T-cell (primary cell): Measurements from ENCODE around the gene BMF. TPM values are rescaled to one million over a fixed set of nuclear protein-coding genes. Genes with fewer than 3 reads are reported as not detected.
A peak's percentile ranks its signal among the peaks of the same experiment; 100 is the strongest.

Source experiments
- ATAC-seq, 4 experiments: fragments of 200-7000 bp in 3 of 4; fragments of 150-1000 bp in 1 of 4; cut with Tn5 transposase; replicated peaks in 1 of 4; 1 replicate in 3 of 4; 2 replicates in 1 of 4; pipeline ENCODE4 v1.10.0; 2021; ENCODE audit warnings: moderate library complexity in 3 of 4, mild to moderate bottlenecking in 2 of 4, moderate number of reproducible peaks in 1 of 4
- CTCF ChIA-PET, 2 donors: fragments of 300-600 bp; sonication (Branson Sonifier 250); formaldehyde crosslinking; loops; one replicate each; lab custom pipeline; 2022; ENCODE audit warnings: antibody characterized with exemption in 2 of 2; lab: Charles Lee
- POLR2A ChIA-PET, 2 donors: fragments of 300-600 bp; sonication (Branson Sonifier 250); formaldehyde crosslinking; loops; one replicate each; lab custom pipeline; 2022; ENCODE audit warnings: antibody characterized with exemption in 2 of 2; lab: Charles Lee
- DNase-seq, 35 experiments: peaks; one replicate each; pipeline versions ENCODE4 v3.0.0 to v3.0.0-alpha.2; 2013 to 2023
- H3K27ac ChIP-seq: one replicate; pipeline ENCODE4 v1.5.1; 2013; ENCODE audit warnings: low read length
- H3K27me3 ChIP-seq, 2 experiments: replicated peaks in 1 of 2; 1 replicate in 1 of 2; 2 replicates in 1 of 2; pipeline versions ENCODE4 v1.6.1 to v1.7.0; 2013; ENCODE audit warnings: low read length in 1 of 2, mixed read lengths in 1 of 2; ENCODE audit not compliant: control insufficient read depth in 2 of 2, insufficient read depth in 2 of 2; ENCODE audit errors: extremely low read depth in 1 of 2
- H3K36me3 ChIP-seq, 2 donors: 1 replicate in 1 of 2; 2 replicates in 1 of 2; pipeline versions ENCODE4 v1.6.1 to v1.7.0; 2013; ENCODE audit warnings: low read length in 1 of 2; ENCODE audit not compliant: control insufficient read depth in 2 of 2, insufficient read depth in 1 of 2; ENCODE audit errors: extremely low read depth in 1 of 2
- H3K4me1 ChIP-seq, 2 experiments: 1 replicate in 1 of 2; 2 replicates in 1 of 2; pipeline versions ENCODE4 v1.6.1 to v1.7.0; 2013; ENCODE audit warnings: low read length in 2 of 2, mixed read lengths in 1 of 2; ENCODE audit not compliant: insufficient read depth in 2 of 2, control insufficient read depth in 1 of 2; ENCODE audit errors: extremely low read depth in 1 of 2
- H3K4me3 ChIP-seq, 2 donors: 1 replicate in 1 of 2; 2 replicates in 1 of 2; pipeline versions ENCODE4 v1.5.1 to v1.7.0; 2013; ENCODE audit warnings: mild to moderate bottlenecking in 2 of 2, low read length in 1 of 2, moderate library complexity in 1 of 2; ENCODE audit not compliant: control insufficient read depth in 1 of 2; ENCODE audit errors: extremely low read depth in 1 of 2
- H3K9me3 ChIP-seq: 2 replicates; pipeline ENCODE4 v1.7.0; 2013
- H3K27ac Mint-ChIP-seq, 2 donors: one replicate each; pipeline ENCODE4 v1.8.0; 2020 to 2021; ENCODE audit warnings: mild to moderate bottlenecking in 2 of 2, mixed read lengths in 2 of 2
- H3K27me3 Mint-ChIP-seq, 2 donors: one replicate each; pipeline ENCODE4 v1.8.0; 2021 to 2022; ENCODE audit warnings: mixed read lengths in 2 of 2
- H3K36me3 Mint-ChIP-seq: one replicate; pipeline ENCODE4 v1.8.0; 2021; ENCODE audit warnings: mixed read lengths
- H3K4me1 Mint-ChIP-seq, 3 donors: one replicate each; pipeline ENCODE4 v1.8.0; 2020 to 2022; ENCODE audit warnings: mixed read lengths in 3 of 3, mild to moderate bottlenecking in 1 of 3
- H3K4me3 Mint-ChIP-seq, 3 donors: one replicate each; pipeline ENCODE4 v1.8.0; 2020 to 2022; ENCODE audit warnings: mild to moderate bottlenecking in 3 of 3, mixed read lengths in 3 of 3, moderate library complexity in 3 of 3
- H3K9me3 Mint-ChIP-seq, 3 donors: one replicate each; pipeline ENCODE4 v1.8.0; 2020 to 2022; ENCODE audit warnings: mixed read lengths in 3 of 3
- WGBS: methylation state at CpG from one replicate; pipeline ENCODE4 v1.1.5; 2013; ENCODE audit warnings: missing lambda C conversion rate; ENCODE audit not compliant: insufficient coverage; 5-methylcytosine and 5-hydroxymethylcytosine counted together
- total RNA-seq, 35 experiments: library from RNA in 6 of 35; stranded (reverse) in 6 of 35; fragments of 120-200 nt in 1 of 35; gene quantifications; one replicate each; pipeline versions ENCODE4 v1.2.1 to v1.2.4 and lab custom pipeline; 2013 to 2026

The BMF gene
- total RNA-seq, 5 donors from 2014 or later (not counting 1 experiment from before 2014, with no cell fraction given): 6.6 to 46.7 (median 42.4) TPM

DNA sequence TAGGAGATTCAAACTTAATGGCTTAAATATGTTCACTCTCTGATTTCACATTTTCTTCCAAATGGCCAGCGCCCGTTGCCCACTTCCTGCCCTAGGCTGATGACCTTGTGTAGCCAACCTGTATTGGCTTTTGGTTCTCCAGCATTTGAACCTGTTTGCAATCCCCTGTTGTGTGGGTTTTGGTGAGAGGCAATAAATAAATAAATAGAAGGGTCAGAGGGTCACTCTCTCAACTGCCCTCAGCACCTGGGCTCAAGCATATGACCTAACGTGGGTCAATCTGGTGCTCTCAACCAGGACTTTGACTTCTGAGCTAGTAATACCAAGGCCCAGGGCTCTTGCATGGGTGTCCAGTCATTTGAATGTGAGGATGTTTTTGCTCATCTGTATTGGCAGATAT lies 67.9 kb downstream of the BMF start:
- Mint-ChIP-seq H3K4me1 (peaks cover 53 to 70% (median 59%) of the 10 kb centered on the region in 3 donors), H3K27me3 (no peaks in the 10 kb centered on the region), H3K4me3 (peak overlapping the region; percentile 96 to 100 (median 99)), H3K27ac (peak overlapping the region; percentile 69 to 74), H3K36me3 (peaks cover 20% of the 10 kb centered on the region), H3K9me3 (no peaks in the 10 kb centered on the region)
- no peak overlapping the region for H3K4me3 ChIP-seq
- no peaks in the 10 kb centered on the region for H3K27me3 ChIP-seq
- no peak overlapping the region for H3K27ac ChIP-seq
- no peak for DNase-seq
- no peak for ATAC-seq
- POLR2A ChIA-PET: interaction anchor here in 1 of 2 donors (0.5 kb wide), 1 partner anchor 235 kb away, joined by 3 read pairs; no protein-coding TSS in a partner anchor
- CTCF ChIA-PET: interaction anchor here (0.6 to 1.9 kb wide), 5 partner anchors 152 to 1790 kb away, joined by 3 to 10 read pairs (median 4); no protein-coding TSS in a partner anchor
- peaks cover 0 to 19% of the 10 kb centered on the region in 2 donors for H3K36me3 ChIP-seq
- no peaks in the 10 kb centered on the region for H3K9me3 ChIP-seq
- no CpG with 5 or more reads among the region's 3 CpGs for WGBS
- peaks cover 16 to 37% of the 10 kb centered on the region in 2 experiments for H3K4me1 ChIP-seq

DNA sequence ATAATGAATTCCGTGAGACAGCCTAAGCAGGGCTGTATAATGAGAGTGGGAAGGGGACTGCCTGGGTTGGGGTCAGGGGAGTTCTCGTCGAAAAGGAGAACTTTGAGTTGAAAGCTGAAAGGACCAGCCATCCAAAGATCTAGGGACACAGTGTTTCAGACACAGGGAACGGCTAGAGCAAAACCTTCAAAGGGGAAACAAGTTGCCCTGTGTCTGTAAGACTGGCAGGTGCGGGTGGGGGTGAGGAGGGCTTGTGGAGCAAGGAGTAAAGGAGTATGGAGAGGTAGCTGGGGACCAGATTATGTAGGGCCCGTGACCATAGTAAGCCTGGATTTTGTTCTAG lies 68.4 kb downstream of the BMF start:
- peaks cover 0 to 24% of the 10 kb centered on the region in 2 donors for H3K36me3 ChIP-seq
- peaks cover 16 to 32% of the 10 kb centered on the region in 2 experiments for H3K4me1 ChIP-seq
- H3K4me3 ChIP-seq: no peak overlapping the region
- DNase-seq: no peak
- H3K36me3 Mint-ChIP-seq: peaks cover 23% of the 10 kb centered on the region
- ChIA-PET POLR2A (no interaction called here), CTCF (interaction anchor here (0.6 to 1.9 kb wide), 4 partner anchors 153 to 1791 kb away, joined by 3 to 10 read pairs (median 5); no protein-coding TSS in a partner anchor)
- no peak for ATAC-seq
- no peaks in the 10 kb centered on the region for H3K9me3 ChIP-seq
- no peak overlapping the region for H3K27ac ChIP-seq
- H3K4me1 Mint-ChIP-seq: peaks cover 51 to 68% (median 58%) of the 10 kb centered on the region in 3 donors
- H3K27me3 ChIP-seq: no peaks in the 10 kb centered on the region
- WGBS: 75% methylated on average over 6 of the region's 6 CpGs
- H3K27me3 Mint-ChIP-seq: no peaks in the 10 kb centered on the region
- H3K4me3 Mint-ChIP-seq: peak overlapping the region; percentile 96 to 100 (median 99)
- no peaks in the 10 kb centered on the region for H3K9me3 Mint-ChIP-seq
- peak overlapping the region; percentile 69 to 74 for H3K27ac Mint-ChIP-seq

DNA sequence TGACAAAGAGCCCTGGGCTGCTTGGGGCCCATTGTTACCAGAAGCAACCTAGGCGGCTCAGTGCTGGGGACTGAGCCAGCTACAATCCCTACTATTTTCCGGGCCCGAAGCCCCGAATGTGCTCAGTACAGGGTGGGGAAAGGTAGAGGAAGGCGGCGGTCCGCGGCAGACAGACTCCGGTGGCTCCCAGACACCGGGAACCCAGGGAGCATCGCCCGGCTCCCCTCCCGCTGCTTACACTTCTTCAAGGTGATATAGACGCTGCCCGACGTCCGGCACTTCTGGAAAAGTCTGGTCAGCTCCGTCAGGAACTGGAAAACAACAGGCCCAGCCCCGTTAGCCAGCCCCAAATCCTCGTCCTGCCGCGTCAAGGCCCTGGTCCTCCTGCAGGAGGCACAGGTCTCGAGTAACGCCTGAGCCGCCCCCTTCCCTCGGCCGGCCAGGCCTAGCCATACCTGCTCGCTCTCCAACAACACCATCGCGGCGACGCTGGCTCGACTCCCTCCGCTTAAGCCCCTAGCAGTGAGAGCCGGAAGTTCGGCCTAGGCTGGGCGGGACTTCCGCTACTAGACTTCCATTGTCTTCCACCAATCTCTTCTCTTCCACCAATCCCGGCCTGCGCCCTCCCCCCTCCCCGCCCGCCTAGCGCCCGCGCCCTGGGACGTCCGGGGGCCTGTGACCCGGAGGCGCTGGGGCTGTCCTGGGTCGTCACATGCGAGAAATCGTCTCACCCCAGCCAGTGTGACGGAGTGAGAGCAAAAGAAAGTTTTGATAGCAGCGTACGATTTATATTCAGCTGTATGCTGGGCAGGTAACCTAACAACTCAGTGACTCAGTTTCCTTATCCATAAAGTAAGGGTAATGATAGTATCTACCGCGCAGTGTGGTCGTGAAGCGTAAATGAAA lies 69.8 kb downstream of the BMF start, which contains the start of gene SRP14:
TSS of gene SRP14 (minus strand) at position 544 of the 906 bp plus-strand sequence. CDS start at position 479, 65 bp downstream.
- Histone ChIP-seq H3K36me3 (peaks cover 0 to 37% of the 10 kb centered on the region in 2 donors), H3K4me3 (peak within 1 kb of the TSS; percentile 74 to 98), H3K9me3 (no peaks in the 10 kb centered on the region), H3K27ac (peak within 1 kb of the TSS; percentile 90), H3K27me3 (no peaks in the 10 kb centered on the region), H3K4me1 (peaks cover 16 to 24% of the 10 kb centered on the region in 2 experiments)
- Mint-ChIP-seq H3K27ac (peak within 1 kb of the TSS; percentile 98), H3K9me3 (no peaks in the 10 kb centered on the region), H3K4me1 (peaks cover 45 to 60% (median 50%) of the 10 kb centered on the region in 3 donors), H3K27me3 (no peaks in the 10 kb centered on the region), H3K36me3 (peaks cover 33% of the 10 kb centered on the region), H3K4me3 (peak within 1 kb of the TSS; percentile 96 to 100 (median 99))
- peak; percentile 96 to 98 (median 98) for ATAC-seq
- WGBS: under 1% methylated on average over 38 of the region's 59 CpGs
- ChIA-PET POLR2A (interaction anchor here in 1 of 2 donors (0.6 kb wide), 1 partner anchor 77 kb away, joined by 3 read pairs; no protein-coding TSS in a partner anchor), CTCF (interaction anchor here in 1 of 2 donors (0.6 to 1.0 kb wide), 7 partner anchors 8 to 236 kb away, joined by 3 to 7 read pairs (median 3); no protein-coding TSS in a partner anchor)
- DNase-seq: peak; percentile 83 to 95 (median 92)

DNA sequence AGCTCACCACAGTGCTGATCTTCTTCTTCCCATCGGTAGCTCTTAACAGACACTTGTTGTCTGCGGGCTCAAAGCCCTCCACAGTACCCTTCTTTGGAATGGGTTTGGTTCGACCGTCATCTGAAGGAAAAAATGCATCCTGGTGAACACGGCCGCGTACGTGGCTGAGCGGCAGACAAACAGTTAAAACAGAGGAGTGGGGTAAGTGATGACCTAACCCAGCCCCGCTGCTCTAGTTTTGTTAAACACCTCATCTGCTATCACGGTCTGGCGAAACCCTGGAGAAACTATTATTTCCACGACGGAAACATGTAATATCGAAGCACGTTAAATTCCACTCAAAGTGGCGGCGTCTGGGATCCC lies 70.4 kb downstream of the BMF start:
- Histone ChIP-seq H3K27ac (peak overlapping the region; percentile 90), H3K27me3 (no peaks in the 10 kb centered on the region), H3K36me3 (peaks cover 4 to 42% of the 10 kb centered on the region in 2 donors), H3K4me3 (peak overlapping the region; percentile 74 to 98), H3K9me3 (no peaks in the 10 kb centered on the region), H3K4me1 (peaks cover 16 to 24% of the 10 kb centered on the region in 2 experiments)
- H3K4me3 Mint-ChIP-seq: peak overlapping the region; percentile 96 to 100 (median 99)
- DNase-seq: no peak
- ChIA-PET POLR2A (no interaction called here), CTCF (interaction anchor here (0.5 to 1.4 kb wide), 6 partner anchors 9 to 269 kb away, joined by 3 to 4 read pairs (median 3); no protein-coding TSS in a partner anchor)
- no peak for ATAC-seq
- H3K27me3 Mint-ChIP-seq: no peaks in the 10 kb centered on the region
- no peaks in the 10 kb centered on the region for H3K9me3 Mint-ChIP-seq
- peaks cover 33% of the 10 kb centered on the region for H3K36me3 Mint-ChIP-seq
- H3K4me1 Mint-ChIP-seq: peaks cover 45 to 60% (median 50%) of the 10 kb centered on the region in 3 donors
- 3% methylated on average over 13 of the region's 18 CpGs for WGBS
- H3K27ac Mint-ChIP-seq: peak overlapping the region; percentile 98

Other genes starting within 250 kb of the BMF start
- under 1 TPM in 2 of 5 donors, not detected in 3; 0.15 to 0.30 TPM for gene GPR176, start 188.6 kb downstream of the BMF start, total RNA-seq
- gene EIF2AK4, start 174.8 kb downstream of the BMF start, total RNA-seq: 10 to 100 TPM; 12.1 to 17.3 (median 14.5) TPM
- 100 to 1,000 TPM; 115 to 128 (median 119) TPM for gene SRP14, start 69.7 kb downstream of the BMF start, total RNA-seq
- 1 to 10 TPM in 4 of 5 donors, under 1 TPM in 1; 0.79 to 2.2 (median 1.9) TPM for gene BUB1B, start 52.2 kb upstream of the BMF start, total RNA-seq
- 1 to 10 TPM in 2 of 5 donors, under 1 TPM in 1, not detected in 2; 0.28 to 2.1 (median 1.4) TPM for gene PAK6, start 130.2 kb upstream of the BMF start, total RNA-seq
- under 1 TPM in 2 of 5 donors, not detected in 3; 0.23 to 0.38 TPM for gene ANKRD63, start 174.2 kb upstream of the BMF start, total RNA-seq
- 100 to 1,000 TPM; 242 to 293 (median 245) TPM for gene PLCB2, start 199.1 kb upstream of the BMF start, total RNA-seq
- gene INAFM2, start 214.8 kb upstream of the BMF start, total RNA-seq: 10 to 100 TPM in 1 of 5 donors, 1 to 10 TPM in 4; 5.5 to 10.9 (median 6.4) TPM
- 1 to 10 TPM in 4 of 5 donors, under 1 TPM in 1; 0.80 to 2.2 (median 1.7) TPM for gene CCDC9B, start 232.1 kb upstream of the BMF start, total RNA-seq
- under 1 TPM in 1 of 5 donors, not detected in 4; 0.70 TPM for gene PHGR1, start 242.2 kb upstream of the BMF start, total RNA-seq
- 1 to 10 TPM in 1 of 5 donors, under 1 TPM in 4; 0.03 to 1.4 (median 0.18) TPM for gene DISP2, start 249.3 kb upstream of the BMF start, total RNA-seq